ENCODE measurements around the gene APH1B. TPM values are rescaled to one million over a fixed set of nuclear protein-coding genes. Genes with fewer than 3 reads are reported as not detected.

Gene APH1B
- total RNA-seq, 1 experiment from 2014 or later, result 6.2 TPM

DNA sequence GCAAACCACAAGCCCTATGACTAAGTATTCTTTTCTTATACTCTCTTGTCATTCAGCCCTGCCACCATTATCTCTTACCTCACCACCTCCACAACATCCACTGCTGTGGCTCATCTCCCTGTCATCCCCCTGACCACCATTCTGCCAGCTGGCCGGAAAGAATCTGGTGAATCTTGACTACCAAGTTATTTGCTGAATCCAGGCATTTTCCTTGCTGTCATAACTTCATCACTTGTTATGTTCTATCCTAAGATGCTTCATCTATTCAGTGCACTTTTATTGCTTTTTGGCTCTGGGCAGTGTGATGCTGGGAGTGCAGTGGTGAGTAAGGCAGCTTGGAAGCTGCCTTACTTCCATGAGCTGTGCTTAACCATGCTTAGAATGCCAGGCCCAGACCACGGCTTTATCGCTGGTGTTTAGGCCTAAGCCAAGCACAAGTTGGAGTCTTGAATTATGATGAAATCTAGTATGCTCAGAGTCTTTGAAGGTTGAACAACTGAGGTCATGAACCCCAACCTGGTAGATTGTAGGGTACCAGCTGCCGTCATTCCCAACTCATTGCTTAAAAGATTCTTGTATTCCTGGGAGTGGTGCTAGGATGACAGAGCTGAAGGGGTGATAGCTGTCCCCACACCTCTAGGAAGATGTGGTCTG, 27.0 kb upstream of the APH1B start:
- Histone ChIP-seq H3K4me1 (ENCODE audit: insufficient read depth, low read length, poor library complexity, severe bottlenecking) (peaks cover 34% of the 10 kb centered on the region), H3K27ac (ENCODE audit: low read depth, low read length, poor library complexity, severe bottlenecking) (no peak overlapping the region), H3K27me3 (replicated peaks; ENCODE audit: insufficient read depth, low read depth, low read length, poor library complexity) (no peaks in the 10 kb centered on the region), H3K9me3 (ENCODE audit: low read depth, low read length, poor library complexity, severe bottlenecking) (no peaks in the 10 kb centered on the region), H3K36me3 (ENCODE audit: insufficient read depth, low read length, poor library complexity, severe bottlenecking) (peaks cover 5% of the 10 kb centered on the region), H3K4me3 (ENCODE audit: low read depth, low read length, poor library complexity, severe bottlenecking) (no peak overlapping the region)
- ChIA-PET CTCF (interaction anchor here (0.6 kb wide), 1 partner anchor 67 kb away, joined by 3 read pairs; no protein-coding TSS in a partner anchor), POLR2A (ENCODE audit: low non-redundant PET) (no interaction called here)
- TF ChIP-seq, protein P1, sequence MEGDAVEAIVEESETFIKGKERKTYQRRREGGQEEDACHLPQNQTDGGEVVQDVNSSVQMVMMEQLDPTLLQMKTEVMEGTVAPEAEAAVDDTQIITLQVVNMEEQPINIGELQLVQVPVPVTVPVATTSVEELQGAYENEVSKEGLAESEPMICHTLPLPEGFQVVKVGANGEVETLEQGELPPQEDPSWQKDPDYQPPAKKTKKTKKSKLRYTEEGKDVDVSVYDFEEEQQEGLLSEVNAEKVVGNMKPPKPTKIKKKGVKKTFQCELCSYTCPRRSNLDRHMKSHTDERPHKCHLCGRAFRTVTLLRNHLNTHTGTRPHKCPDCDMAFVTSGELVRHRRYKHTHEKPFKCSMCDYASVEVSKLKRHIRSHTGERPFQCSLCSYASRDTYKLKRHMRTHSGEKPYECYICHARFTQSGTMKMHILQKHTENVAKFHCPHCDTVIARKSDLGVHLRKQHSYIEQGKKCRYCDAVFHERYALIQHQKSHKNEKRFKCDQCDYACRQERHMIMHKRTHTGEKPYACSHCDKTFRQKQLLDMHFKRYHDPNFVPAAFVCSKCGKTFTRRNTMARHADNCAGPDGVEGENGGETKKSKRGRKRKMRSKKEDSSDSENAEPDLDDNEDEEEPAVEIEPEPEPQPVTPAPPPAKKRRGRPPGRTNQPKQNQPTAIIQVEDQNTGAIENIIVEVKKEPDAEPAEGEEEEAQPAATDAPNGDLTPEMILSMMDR (conservative IDR thresholded peaks at IDR 0.05; ENCODE audit: low read depth, low read length), result no peak
- TF ChIP-seq EZH2 (IDR thresholded peaks at IDR 0.05; ENCODE audit: borderline replicate concordance, low read depth, low read length, poor library complexity, severe bottlenecking), result no peak
- intact Hi-C loops (cut with micrococcal nuclease; ENCODE audit: unreplicated experiment), result no loop called here
- no TSS peak for BruUV-seq (replicated peaks)
- no peak for DNase-seq (ENCODE audit: low spot score)

DNA sequence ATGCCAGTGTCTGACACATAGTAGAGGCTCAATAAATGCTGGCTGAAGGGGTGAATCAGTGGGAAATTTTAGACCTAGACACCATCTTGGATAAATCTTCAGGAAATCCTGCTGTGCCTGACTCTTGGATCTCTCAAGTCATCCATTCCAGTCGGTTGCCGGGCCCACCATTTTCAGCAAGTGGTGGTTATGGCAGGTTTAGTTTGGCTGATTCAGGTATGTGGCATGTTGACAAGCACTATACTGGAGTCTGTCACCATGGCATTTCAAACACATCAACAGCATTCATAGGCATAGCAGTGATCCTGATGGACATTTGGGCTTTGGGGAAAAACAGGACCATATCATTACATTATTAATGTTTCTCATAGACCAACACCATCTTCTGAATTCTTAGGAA, 25.7 kb upstream of the APH1B start:
- ChIA-PET CTCF (no interaction called here), POLR2A (ENCODE audit: low non-redundant PET) (no interaction called here)
- Histone ChIP-seq H3K9me3 (ENCODE audit: low read depth, low read length, poor library complexity, severe bottlenecking) (no peaks in the 10 kb centered on the region), H3K36me3 (ENCODE audit: insufficient read depth, low read length, poor library complexity, severe bottlenecking) (peaks cover 1% of the 10 kb centered on the region), H3K27me3 (replicated peaks; ENCODE audit: insufficient read depth, low read depth, low read length, poor library complexity) (no peaks in the 10 kb centered on the region), H3K27ac (ENCODE audit: low read depth, low read length, poor library complexity, severe bottlenecking) (no peak overlapping the region), H3K4me1 (ENCODE audit: insufficient read depth, low read length, poor library complexity, severe bottlenecking) (peaks cover 42% of the 10 kb centered on the region), H3K4me3 (ENCODE audit: low read depth, low read length, poor library complexity, severe bottlenecking) (no peak overlapping the region)
- no TSS peak for BruUV-seq (replicated peaks)
- intact Hi-C loops (cut with micrococcal nuclease; ENCODE audit: unreplicated experiment), result no loop called here
- no peak for DNase-seq (ENCODE audit: low spot score)
- no peak for TF ChIP-seq EZH2 (IDR thresholded peaks at IDR 0.05; ENCODE audit: borderline replicate concordance, low read depth, low read length, poor library complexity, severe bottlenecking)
- TF ChIP-seq, protein P1 (conservative IDR thresholded peaks at IDR 0.05; ENCODE audit: low read depth, low read length), result no peak

DNA sequence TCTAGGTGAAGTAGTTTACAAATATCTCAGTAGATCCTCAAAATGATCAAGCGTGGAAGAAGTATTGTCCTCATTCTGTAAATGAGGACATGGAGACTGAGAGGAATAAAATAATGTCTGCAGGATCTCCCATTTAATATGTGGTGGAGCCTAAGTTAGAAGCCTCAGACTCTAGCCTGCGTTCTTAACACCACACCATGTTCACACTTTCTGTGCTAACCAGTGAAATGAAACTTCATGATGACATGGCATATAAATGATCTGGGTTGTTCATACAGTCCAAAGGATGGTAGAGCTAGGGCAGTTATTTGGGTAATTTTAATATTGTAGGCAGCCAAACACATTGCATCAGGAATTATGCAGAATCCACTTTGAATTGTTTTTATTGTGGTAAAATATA, 25.1 kb upstream of the APH1B start:
- TF ChIP-seq, protein P1 (conservative IDR thresholded peaks at IDR 0.05; ENCODE audit: low read depth, low read length), result no peak
- TF ChIP-seq EZH2 (IDR thresholded peaks at IDR 0.05; ENCODE audit: borderline replicate concordance, low read depth, low read length, poor library complexity, severe bottlenecking), result no peak
- POLR2A ChIA-PET (ENCODE audit: low non-redundant PET), result no interaction called here
- H3K27ac ChIP-seq (ENCODE audit: low read depth, low read length, poor library complexity, severe bottlenecking), result no peak overlapping the region
- H3K4me3 ChIP-seq (ENCODE audit: low read depth, low read length, poor library complexity, severe bottlenecking), result no peak overlapping the region
- H3K4me1 ChIP-seq (ENCODE audit: insufficient read depth, low read length, poor library complexity, severe bottlenecking), result peaks cover 42% of the 10 kb centered on the region
- no peaks in the 10 kb centered on the region for H3K9me3 ChIP-seq (ENCODE audit: low read depth, low read length, poor library complexity, severe bottlenecking)
- BruUV-seq (replicated peaks), result no TSS peak
- no peak for DNase-seq (ENCODE audit: low spot score)
- H3K36me3 ChIP-seq (ENCODE audit: insufficient read depth, low read length, poor library complexity, severe bottlenecking), result no peaks in the 10 kb centered on the region
- no peaks in the 10 kb centered on the region for H3K27me3 ChIP-seq (replicated peaks; ENCODE audit: insufficient read depth, low read depth, low read length, poor library complexity)
- intact Hi-C loops (cut with micrococcal nuclease; ENCODE audit: unreplicated experiment), result no loop called here
- CTCF ChIA-PET, result no interaction called here
